ENCODE results near the gene SYNE2. TPM values are rescaled to one million over a fixed set of nuclear protein-coding genes. Genes with fewer than 3 reads are reported as not detected.

The SYNE2 gene
- total RNA-seq, 1 experiment from 2014 or later = 71.1 TPM

DNA sequence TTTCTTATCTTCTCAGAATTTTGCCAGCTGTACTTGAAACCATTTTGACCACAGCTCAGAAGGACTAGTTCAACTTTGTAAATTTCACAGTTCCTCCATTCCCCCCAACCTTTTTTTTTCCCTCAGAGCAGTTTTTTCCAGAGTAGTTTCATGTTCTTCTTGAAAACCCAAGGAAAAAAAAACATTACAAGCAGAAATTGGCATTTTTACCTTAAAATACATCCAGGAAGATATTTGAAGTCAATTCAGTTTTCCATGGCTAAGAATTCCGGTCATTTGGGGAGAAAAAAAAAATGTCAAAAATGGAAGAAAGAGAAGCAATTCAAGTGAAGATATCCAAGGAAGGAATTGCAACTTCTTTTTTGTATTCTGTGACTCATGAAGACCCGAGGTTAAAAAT, 39.5 kb downstream of the SYNE2 start:
- Mint-ChIP-seq H3K27me3 (ENCODE audit: low read depth) (no peaks in the 10 kb centered on the region), H3K4me3 (peak overlapping the region; percentile 57; the same call in 1 of the 2 replicates), H3K27ac (peak overlapping the region; percentile 96), H3K9me3 (no peaks in the 10 kb centered on the region), H3K36me3 (0 out of 2 replicates have a peak, but pooled peaks cover 3% of the 10 kb centered on the region), H3K4me1 (peaks cover 59% of the 10 kb centered on the region)
- ChIA-PET CTCF (interaction anchor here (1.2 to 1.3 kb wide), 3 partner anchors 34 to 93 kb away, joined by 3 to 4 read pairs (median 4); no protein-coding TSS in a partner anchor), POLR2A (no interaction called here)
- DNase-seq (ENCODE audit: low spot score) (no peak), ATAC-seq (no peak)
- TF ChIP-seq SOX15 (CRISPR knock-in tag; IDR thresholded peaks at IDR 0.05) = no peak
- no peak for TF ChIP-seq FOXP1 (CRISPR knock-in tag; IDR thresholded peaks at IDR 0.05; ENCODE audit: borderline replicate concordance)
- TF ChIP-seq, protein P1, sequence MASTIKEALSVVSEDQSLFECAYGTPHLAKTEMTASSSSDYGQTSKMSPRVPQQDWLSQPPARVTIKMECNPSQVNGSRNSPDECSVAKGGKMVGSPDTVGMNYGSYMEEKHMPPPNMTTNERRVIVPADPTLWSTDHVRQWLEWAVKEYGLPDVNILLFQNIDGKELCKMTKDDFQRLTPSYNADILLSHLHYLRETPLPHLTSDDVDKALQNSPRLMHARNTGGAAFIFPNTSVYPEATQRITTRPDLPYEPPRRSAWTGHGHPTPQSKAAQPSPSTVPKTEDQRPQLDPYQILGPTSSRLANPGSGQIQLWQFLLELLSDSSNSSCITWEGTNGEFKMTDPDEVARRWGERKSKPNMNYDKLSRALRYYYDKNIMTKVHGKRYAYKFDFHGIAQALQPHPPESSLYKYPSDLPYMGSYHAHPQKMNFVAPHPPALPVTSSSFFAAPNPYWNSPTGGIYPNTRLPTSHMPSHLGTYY (CRISPR knock-in tag; IDR thresholded peaks at IDR 0.05) = no peak
- TF ChIP-seq, protein P2, sequence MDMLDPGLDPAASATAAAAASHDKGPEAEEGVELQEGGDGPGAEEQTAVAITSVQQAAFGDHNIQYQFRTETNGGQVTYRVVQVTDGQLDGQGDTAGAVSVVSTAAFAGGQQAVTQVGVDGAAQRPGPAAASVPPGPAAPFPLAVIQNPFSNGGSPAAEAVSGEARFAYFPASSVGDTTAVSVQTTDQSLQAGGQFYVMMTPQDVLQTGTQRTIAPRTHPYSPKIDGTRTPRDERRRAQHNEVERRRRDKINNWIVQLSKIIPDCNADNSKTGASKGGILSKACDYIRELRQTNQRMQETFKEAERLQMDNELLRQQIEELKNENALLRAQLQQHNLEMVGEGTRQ (CRISPR knock-in tag; IDR thresholded peaks at IDR 0.05) = no peak
- TF ChIP-seq ATF6 (CRISPR knock-in tag; IDR thresholded peaks at IDR 0.05) = no peak
- TF ChIP-seq ATF3 (CRISPR knock-in tag; conservative IDR thresholded peaks at IDR 0.05) = no peak
- TF ChIP-seq CBFB (CRISPR knock-in tag; IDR thresholded peaks at IDR 0.05; ENCODE audit: low read depth) = no peak
- TF ChIP-seq, protein P3, sequence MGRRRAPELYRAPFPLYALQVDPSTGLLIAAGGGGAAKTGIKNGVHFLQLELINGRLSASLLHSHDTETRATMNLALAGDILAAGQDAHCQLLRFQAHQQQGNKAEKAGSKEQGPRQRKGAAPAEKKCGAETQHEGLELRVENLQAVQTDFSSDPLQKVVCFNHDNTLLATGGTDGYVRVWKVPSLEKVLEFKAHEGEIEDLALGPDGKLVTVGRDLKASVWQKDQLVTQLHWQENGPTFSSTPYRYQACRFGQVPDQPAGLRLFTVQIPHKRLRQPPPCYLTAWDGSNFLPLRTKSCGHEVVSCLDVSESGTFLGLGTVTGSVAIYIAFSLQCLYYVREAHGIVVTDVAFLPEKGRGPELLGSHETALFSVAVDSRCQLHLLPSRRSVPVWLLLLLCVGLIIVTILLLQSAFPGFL (CRISPR knock-in tag; IDR thresholded peaks at IDR 0.05; ENCODE audit: borderline replicate concordance) = no peak

DNA sequence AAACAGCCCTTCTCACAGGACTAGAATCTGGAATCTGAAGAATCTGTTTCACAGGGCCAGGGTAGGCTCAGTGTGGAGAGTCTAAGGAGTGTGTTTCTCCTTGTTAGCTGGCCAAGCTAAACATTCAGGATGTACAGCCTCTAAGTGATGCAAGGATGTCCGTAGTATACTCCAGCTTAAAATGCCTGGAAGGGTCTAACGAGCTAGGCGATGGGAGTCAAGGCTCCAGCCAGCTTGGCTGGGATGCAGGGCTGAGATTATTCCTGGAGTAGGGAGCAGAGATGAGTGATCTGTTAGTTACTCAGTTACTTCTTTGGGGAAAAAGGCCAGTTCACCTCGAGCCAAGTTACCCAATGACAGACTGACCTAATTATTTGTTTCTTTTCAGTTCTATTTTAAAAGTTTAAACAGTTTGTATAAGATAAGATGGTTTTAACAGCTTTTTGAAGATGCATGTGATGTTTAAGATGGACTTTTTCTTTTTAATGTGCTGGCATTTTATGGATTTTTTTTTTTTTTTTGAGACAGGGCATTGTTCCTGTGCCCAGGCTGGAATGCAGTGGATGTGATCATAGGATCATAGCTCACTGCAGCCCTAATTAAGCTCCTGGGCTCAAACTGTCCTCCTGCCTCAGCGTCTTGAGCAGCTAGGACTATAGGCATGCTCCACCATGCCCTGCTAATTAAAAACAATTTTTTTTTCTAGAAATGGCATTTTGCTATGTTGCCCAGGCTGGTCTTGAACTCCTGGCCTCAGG, 41.1 kb downstream of the SYNE2 start:
- CTCF ChIA-PET = interaction anchor here (0.5 kb wide), 1 partner anchor 505 kb away, joined by 3 read pairs; no protein-coding TSS in a partner anchor

More for the DNA sequence above, 41.1 kb downstream of the SYNE2 start:
- POLR2A ChIA-PET = interaction anchor here (0.6 kb wide), 1 partner anchor 1932 kb away, joined by 3 read pairs; no protein-coding TSS in a partner anchor
- H3K27ac Mint-ChIP-seq = peak overlapping the region; percentile 91
- H3K4me1 Mint-ChIP-seq = peaks cover 57% of the 10 kb centered on the region
- H3K4me3 Mint-ChIP-seq = no peak overlapping the region; the same call in 1 of the 2 replicates
- no peaks in the 10 kb centered on the region for H3K9me3 Mint-ChIP-seq
- peak; percentile 11 for ATAC-seq
- H3K27me3 Mint-ChIP-seq (ENCODE audit: low read depth) = no peaks in the 10 kb centered on the region
- no peaks in the 10 kb centered on the region for H3K36me3 Mint-ChIP-seq
- no peak for TF ChIP-seq AFF4 (CRISPR knock-in tag; IDR thresholded peaks at IDR 0.05; ENCODE audit: borderline replicate concordance)
- TF ChIP-seq TCF7 (CRISPR knock-in tag; IDR thresholded peaks at IDR 0.05; ENCODE audit: low read depth) = no peak
- no peak for TF ChIP-seq JUN (CRISPR knock-in tag; IDR thresholded peaks at IDR 0.05)
- TF ChIP-seq SMAD4 (CRISPR knock-in tag; IDR thresholded peaks at IDR 0.05) = no peak
- TF ChIP-seq ZNF317 (CRISPR knock-in tag; IDR thresholded peaks at IDR 0.05; ENCODE audit: borderline replicate concordance, low read depth) = no peak
- TF ChIP-seq ZNF263 (CRISPR knock-in tag; IDR thresholded peaks at IDR 0.05; ENCODE audit: low read depth) = no peak
- peak; percentile 33; the same call in 1 of the 2 replicates for TF ChIP-seq ZNF121 (CRISPR knock-in tag; IDR thresholded peaks at IDR 0.05)
- no peak for DNase-seq (ENCODE audit: low spot score)
